HG03064 (cell line): Measurements from ENCODE around the gene FGFRL1.
A peak's percentile ranks its signal among the peaks of the same experiment; 100 is the strongest.

Experiments
- ATAC-seq: cut with Tn5 transposase; IDR thresholded peaks from one replicate; pipeline ENCODE4 v1.9.1; 2021; ENCODE audit warnings: low read depth; ENCODE audit not compliant: unreplicated experiment

FGFRL1 gene

GRCh38 chr4:1021386-1022050, 10.1 kb downstream of the FGFRL1 start:
- ATAC-seq = peak; percentile 82

- ATAC-seq = no peak
These were observed 10.8 kb downstream of the FGFRL1 start for GRCh38 chr4:1022051-1022738.

- no peak for ATAC-seq
These were observed 11.3 kb downstream of the FGFRL1 start for GRCh38 chr4:1022739-1023066.

GRCh38 chr4:1023075-1023640, 11.7 kb downstream of the FGFRL1 start:
- no peak for ATAC-seq

GRCh38 chr4:1023895-1024740, 12.7 kb downstream of the FGFRL1 start:
- no peak for ATAC-seq

GRCh38 chr4:1024882-1025545, 13.6 kb downstream of the FGFRL1 start:
- ATAC-seq = no peak

GRCh38 chr4:1026115-1026514, 14.7 kb downstream of the FGFRL1 start:
- no peak for ATAC-seq

GRCh38 chr4:1027219-1027914, 15.9 kb downstream of the FGFRL1 start:
- ATAC-seq = no peak

- ATAC-seq = no peak
These were observed 16.5 kb downstream of the FGFRL1 start for GRCh38 chr4:1027915-1028238.

- no peak for ATAC-seq
These were observed 17.3 kb downstream of the FGFRL1 start for GRCh38 chr4:1028574-1029220.

- no peak for ATAC-seq
These were observed 18.1 kb downstream of the FGFRL1 start for GRCh38 chr4:1029529-1029928.

GRCh38 chr4:1030031-1030430, 18.6 kb downstream of the FGFRL1 start:
- no peak for ATAC-seq

GRCh38 chr4:1030559-1030958, 19.1 kb downstream of the FGFRL1 start:
- no peak for ATAC-seq

- ATAC-seq = no peak
These were observed 19.9 kb downstream of the FGFRL1 start for GRCh38 chr4:1031346-1031745.

- no peak for ATAC-seq
These were observed 20.8 kb downstream of the FGFRL1 start for GRCh38 chr4:1031956-1032795.

GRCh38 chr4:1032861-1033260, 21.4 kb downstream of the FGFRL1 start:
- no peak for ATAC-seq

- no peak for ATAC-seq
These were observed 22.6 kb downstream of the FGFRL1 start for GRCh38 chr4:1033840-1034551.

- no peak for ATAC-seq
These were observed 24.1 kb downstream of the FGFRL1 start for GRCh38 chr4:1035510-1035909.
